Stimulated activated CD4-positive, alpha-beta T cell treated with anti-CD3 and anti-CD28 coated beads, Interleukin-4, amount 100 ng/mL, for 4 hours (primary cell): ENCODE results near the gene FAM13A.

Experiments
- DNase-seq, 2 experiments: peaks; one replicate each; pipeline ENCODE4 v3.0.0-alpha.2; 2020

Gene FAM13A

GRCh38 chr4:88828842-88829571 lies 228.0 kb downstream of the FAM13A start:
- DNase-seq = no peak

- no peak for DNase-seq
Measured at GRCh38 chr4:88827442-88827841, 229.5 kb downstream of the FAM13A start.

GRCh38 chr4:88826771-88827170 lies 230.2 kb downstream of the FAM13A start:
- DNase-seq = no peak

- DNase-seq = no peak
Measured at GRCh38 chr4:88825931-88826330, 231.1 kb downstream of the FAM13A start.

GRCh38 chr4:88823058-88823919 lies 233.7 kb downstream of the FAM13A start:
- DNase-seq = peak; percentile 39 to 61

- DNase-seq = no peak
Measured at GRCh38 chr4:88822034-88822789, 234.8 kb downstream of the FAM13A start.

- DNase-seq = no peak
Measured at GRCh38 chr4:88821522-88821921, 235.5 kb downstream of the FAM13A start.

GRCh38 chr4:88820698-88821415 lies 236.1 kb downstream of the FAM13A start:
- no peak for DNase-seq

GRCh38 chr4:88819818-88820697 lies 236.9 kb downstream of the FAM13A start:
- DNase-seq = no peak

- peak; percentile 33 to 40 for DNase-seq
Measured at GRCh38 chr4:88818631-88819470, 238.1 kb downstream of the FAM13A start.

- DNase-seq = no peak
Measured at GRCh38 chr4:88817740-88818139, 239.2 kb downstream of the FAM13A start.

GRCh38 chr4:88816360-88816759 lies 240.6 kb downstream of the FAM13A start:
- no peak for DNase-seq

GRCh38 chr4:88814043-88814617 lies 242.9 kb downstream of the FAM13A start:
- no peak for DNase-seq

GRCh38 chr4:88813013-88813412 lies 244.0 kb downstream of the FAM13A start:
- no peak for DNase-seq

GRCh38 chr4:88812420-88812819 lies 244.6 kb downstream of the FAM13A start:
- DNase-seq = no peak

- DNase-seq = no peak
Measured at GRCh38 chr4:88811904-88812303, 245.1 kb downstream of the FAM13A start.

- no peak for DNase-seq
Measured at GRCh38 chr4:88810325-88810724, 246.7 kb downstream of the FAM13A start.

- DNase-seq = no peak
Measured at GRCh38 chr4:88809576-88810219, 247.3 kb downstream of the FAM13A start.

GRCh38 chr4:88809101-88809500 lies 247.9 kb downstream of the FAM13A start:
- no peak for DNase-seq

GRCh38 chr4:88807499-88807898 lies 249.5 kb downstream of the FAM13A start:
- DNase-seq = no peak
